NB4 (cell line): ENCODE data around the gene PODN.

Source experiments
- MYC ChIP-seq: IDR thresholded peaks from 2 replicates; pipeline ENCODE4 v1.6.1; 2011; ENCODE audit warnings: low read depth, low read length
- POLR2A ChIP-seq: IDR thresholded peaks from 2 replicates; pipeline ENCODE4 v1.6.1; 2011; ENCODE audit warnings: mild to moderate bottlenecking; ENCODE audit not compliant: insufficient read length; ENCODE audit errors: extremely low read depth
- TF ChIP-seq, protein P1 (sequence below): IDR thresholded peaks from one replicate; pipeline ENCODE4 v1.5.1; 2012; ENCODE audit warnings: low read depth, low read length

DNA sequence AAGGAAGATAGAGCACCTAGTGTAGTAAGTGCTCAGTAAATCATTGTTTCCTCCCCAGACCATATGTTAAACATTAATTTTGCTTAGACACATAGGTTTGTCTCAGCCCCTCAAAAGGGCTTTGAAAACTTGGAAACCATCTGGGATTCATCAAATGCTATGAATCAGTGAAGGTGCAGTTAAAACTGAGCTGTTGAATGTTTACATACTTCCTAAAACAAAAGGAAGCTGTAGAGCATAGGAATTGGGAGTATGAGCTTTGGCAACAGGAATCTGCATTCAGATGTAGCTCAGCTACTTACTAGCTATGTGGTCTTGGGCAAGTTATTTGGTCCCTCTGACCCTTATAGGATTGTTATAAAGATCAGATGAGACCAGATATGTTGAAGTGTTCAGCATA is 18.7 kb upstream of the PODN start:
- TF ChIP-seq POLR2A (no peak), MYC (no peak)
- TF ChIP-seq, protein P1, sequence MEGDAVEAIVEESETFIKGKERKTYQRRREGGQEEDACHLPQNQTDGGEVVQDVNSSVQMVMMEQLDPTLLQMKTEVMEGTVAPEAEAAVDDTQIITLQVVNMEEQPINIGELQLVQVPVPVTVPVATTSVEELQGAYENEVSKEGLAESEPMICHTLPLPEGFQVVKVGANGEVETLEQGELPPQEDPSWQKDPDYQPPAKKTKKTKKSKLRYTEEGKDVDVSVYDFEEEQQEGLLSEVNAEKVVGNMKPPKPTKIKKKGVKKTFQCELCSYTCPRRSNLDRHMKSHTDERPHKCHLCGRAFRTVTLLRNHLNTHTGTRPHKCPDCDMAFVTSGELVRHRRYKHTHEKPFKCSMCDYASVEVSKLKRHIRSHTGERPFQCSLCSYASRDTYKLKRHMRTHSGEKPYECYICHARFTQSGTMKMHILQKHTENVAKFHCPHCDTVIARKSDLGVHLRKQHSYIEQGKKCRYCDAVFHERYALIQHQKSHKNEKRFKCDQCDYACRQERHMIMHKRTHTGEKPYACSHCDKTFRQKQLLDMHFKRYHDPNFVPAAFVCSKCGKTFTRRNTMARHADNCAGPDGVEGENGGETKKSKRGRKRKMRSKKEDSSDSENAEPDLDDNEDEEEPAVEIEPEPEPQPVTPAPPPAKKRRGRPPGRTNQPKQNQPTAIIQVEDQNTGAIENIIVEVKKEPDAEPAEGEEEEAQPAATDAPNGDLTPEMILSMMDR: no peak
